Activated naive CD4-positive, alpha-beta T cell treated with anti-CD3 and anti-CD28 coated beads, Interleukin-2, amount 10 ng/mL, durations not matched to agents 7 days and 5 days (primary cell): ENCODE measurements around the gene EGLN2.
A peak's percentile ranks its signal among the peaks of the same experiment; 100 is the strongest.
"Not testable (repeated sequence)": the region's sequence is repeated elsewhere in the genome, so short reads cannot be mapped to it uniquely, and the experiment has no call there.

ENCODE experiments used
- CTCF ChIA-PET: fragments of 350-600 bp; sonication (Branson Sonifier 250); formaldehyde crosslinking; loops from one replicate; lab custom pipeline; 2021; ENCODE audit warnings: antibody characterized with exemption; lab: Charles Lee
- DNase-seq: peaks from one replicate; pipeline ENCODE4 v3.0.0-alpha.2; 2020
- H3K27ac Mint-ChIP-seq: one replicate; pipeline ENCODE4 v1.8.0; 2021; ENCODE audit warnings: mild to moderate bottlenecking, moderate library complexity, mixed read lengths
- H3K27me3 Mint-ChIP-seq: one replicate; pipeline ENCODE4 v1.8.0; 2021; ENCODE audit warnings: mild to moderate bottlenecking, mixed read lengths
- H3K36me3 Mint-ChIP-seq: one replicate; pipeline ENCODE4 v1.8.0; 2021; ENCODE audit warnings: mixed read lengths
- H3K4me1 Mint-ChIP-seq: one replicate; pipeline ENCODE4 v1.8.0; 2021; ENCODE audit warnings: mixed read lengths
- H3K4me3 Mint-ChIP-seq: one replicate; pipeline ENCODE4 v1.8.0; 2021; ENCODE audit warnings: mild to moderate bottlenecking, moderate library complexity, mixed read lengths
- H3K9me3 Mint-ChIP-seq: one replicate; pipeline ENCODE4 v1.8.0; 2021; ENCODE audit warnings: mixed read lengths

EGLN2 gene

GRCh38 chr19:40810649-40811408 lies 11.8 kb downstream of the EGLN2 start:
- H3K4me1 Mint-ChIP-seq: peaks cover 68% of the 10 kb centered on the region
- H3K27ac Mint-ChIP-seq: peak overlapping the region; percentile 76
- peaks cover 37% of the 10 kb centered on the region for H3K36me3 Mint-ChIP-seq
- H3K9me3 Mint-ChIP-seq, CTCF ChIA-PET: not testable (repeated sequence)
- peaks cover 54% of the 10 kb centered on the region for H3K27me3 Mint-ChIP-seq
- H3K4me3 Mint-ChIP-seq: peak overlapping the region; percentile 87
- DNase-seq: peak; percentile 76

GRCh38 chr19:40811478-40812341 lies 12.7 kb downstream of the EGLN2 start:
- H3K27ac Mint-ChIP-seq: peak overlapping the region; percentile 58
- H3K9me3 Mint-ChIP-seq: no peaks in the 10 kb centered on the region
- H3K27me3 Mint-ChIP-seq: peaks cover 61% of the 10 kb centered on the region
- DNase-seq: peak; percentile 50
- CTCF ChIA-PET: no interaction called here
- H3K4me1 Mint-ChIP-seq: peaks cover 59% of the 10 kb centered on the region
- peak overlapping the region; percentile 87 for H3K4me3 Mint-ChIP-seq
- H3K36me3 Mint-ChIP-seq: peaks cover 36% of the 10 kb centered on the region

GRCh38 chr19:40812571-40812970 lies 13.6 kb downstream of the EGLN2 start:
- CTCF ChIA-PET, DNase-seq, H3K9me3 Mint-ChIP-seq: not testable (repeated sequence)
- Mint-ChIP-seq H3K4me3 (peak overlapping the region; percentile 87), H3K36me3 (peaks cover 29% of the 10 kb centered on the region), H3K4me1 (peaks cover 50% of the 10 kb centered on the region), H3K27ac (peak overlapping the region; percentile 37), H3K27me3 (peaks cover 67% of the 10 kb centered on the region)

GRCh38 chr19:40813182-40813581 lies 14.2 kb downstream of the EGLN2 start:
- DNase-seq: no peak
- Mint-ChIP-seq H3K27ac (no peak overlapping the region), H3K4me1 (peaks cover 52% of the 10 kb centered on the region), H3K36me3 (peaks cover 24% of the 10 kb centered on the region), H3K9me3 (no peaks in the 10 kb centered on the region), H3K27me3 (peaks cover 72% of the 10 kb centered on the region), H3K4me3 (no peak overlapping the region)
- CTCF ChIA-PET: no interaction called here

- CTCF ChIA-PET: no interaction called here
- peaks cover 72% of the 10 kb centered on the region for H3K27me3 Mint-ChIP-seq
- H3K4me1 Mint-ChIP-seq: peaks cover 52% of the 10 kb centered on the region
- no peaks in the 10 kb centered on the region for H3K9me3 Mint-ChIP-seq
- H3K27ac Mint-ChIP-seq: no peak overlapping the region
- no peak overlapping the region for H3K4me3 Mint-ChIP-seq
- no peak for DNase-seq
- peaks cover 10% of the 10 kb centered on the region for H3K36me3 Mint-ChIP-seq
Observed at GRCh38 chr19:40815223-40815622, 16.2 kb downstream of the EGLN2 start.

GRCh38 chr19:40818480-40819399 lies 19.7 kb downstream of the EGLN2 start:
- H3K27me3 Mint-ChIP-seq: peaks cover 39% of the 10 kb centered on the region
- not testable (repeated sequence) for H3K9me3 Mint-ChIP-seq, H3K36me3 Mint-ChIP-seq
- peak overlapping the region; percentile 59 for H3K4me3 Mint-ChIP-seq
- H3K4me1 Mint-ChIP-seq: peaks cover 27% of the 10 kb centered on the region
- peak overlapping the region; percentile 75 for H3K27ac Mint-ChIP-seq
- DNase-seq: peak; percentile 78
- CTCF ChIA-PET: interaction anchor here (0.9 to 2.9 kb wide), 12 partner anchors 10 to 326 kb away, joined by 3 to 32 read pairs (median 4); partner anchors contain the start of gene RAB4B

- not testable (repeated sequence) for H3K36me3 Mint-ChIP-seq, H3K4me3 Mint-ChIP-seq, H3K9me3 Mint-ChIP-seq
- peaks cover 29% of the 10 kb centered on the region for H3K27me3 Mint-ChIP-seq
- CTCF ChIA-PET: interaction anchor here (0.7 to 2.9 kb wide), 15 partner anchors 9 to 325 kb away, joined by 3 to 32 read pairs (median 4); partner anchors contain the start of genes ACTMAP and RAB4B
- DNase-seq: peak; percentile 74
- peak overlapping the region; percentile 82 for H3K27ac Mint-ChIP-seq
- peaks cover 27% of the 10 kb centered on the region for H3K4me1 Mint-ChIP-seq
Observed at GRCh38 chr19:40819479-40820234, 20.7 kb downstream of the EGLN2 start.

- CTCF ChIA-PET: interaction anchor here (2.6 kb wide), 1 partner anchor 159 kb away, joined by 6 read pairs; no protein-coding TSS in a partner anchor
- Mint-ChIP-seq H3K4me1 (peaks cover 46% of the 10 kb centered on the region), H3K4me3 (no peak overlapping the region), H3K27me3 (peaks cover 6% of the 10 kb centered on the region), H3K9me3 (peaks cover 7% of the 10 kb centered on the region), H3K36me3 (peaks cover 11% of the 10 kb centered on the region), H3K27ac (no peak overlapping the region)
- no peak for DNase-seq
Observed at GRCh38 chr19:40822161-40822560, 23.2 kb downstream of the EGLN2 start.

GRCh38 chr19:40822704-40823553 lies 23.9 kb downstream of the EGLN2 start:
- H3K36me3 Mint-ChIP-seq: peaks cover 15% of the 10 kb centered on the region
- CTCF ChIA-PET: interaction anchor here (2.6 kb wide), 1 partner anchor 159 kb away, joined by 6 read pairs; no protein-coding TSS in a partner anchor
- H3K27ac Mint-ChIP-seq, H3K27me3 Mint-ChIP-seq, H3K4me3 Mint-ChIP-seq, DNase-seq, H3K9me3 Mint-ChIP-seq: not testable (repeated sequence)
- peaks cover 47% of the 10 kb centered on the region for H3K4me1 Mint-ChIP-seq

- Mint-ChIP-seq H3K4me1 (peaks cover 30% of the 10 kb centered on the region), H3K36me3 (peaks cover 19% of the 10 kb centered on the region)
- H3K4me3 Mint-ChIP-seq, H3K9me3 Mint-ChIP-seq, H3K27ac Mint-ChIP-seq, DNase-seq, H3K27me3 Mint-ChIP-seq: not testable (repeated sequence)
- CTCF ChIA-PET: interaction anchor here (0.6 kb wide), 1 partner anchor 190 kb away, joined by 3 read pairs; no protein-coding TSS in a partner anchor
Observed at GRCh38 chr19:40824916-40825315, 25.9 kb downstream of the EGLN2 start.

GRCh38 chr19:40825460-40826095 lies 26.6 kb downstream of the EGLN2 start:
- peaks cover 29% of the 10 kb centered on the region for H3K4me1 Mint-ChIP-seq
- not testable (repeated sequence) for H3K27me3 Mint-ChIP-seq, H3K4me3 Mint-ChIP-seq, H3K9me3 Mint-ChIP-seq, DNase-seq
- peak overlapping the region; percentile 61 for H3K27ac Mint-ChIP-seq
- peaks cover 19% of the 10 kb centered on the region for H3K36me3 Mint-ChIP-seq
- CTCF ChIA-PET: interaction anchor here (0.6 kb wide), 1 partner anchor 191 kb away, joined by 3 read pairs; no protein-coding TSS in a partner anchor

- H3K4me3 Mint-ChIP-seq, CTCF ChIA-PET, H3K27me3 Mint-ChIP-seq, H3K9me3 Mint-ChIP-seq, DNase-seq: not testable (repeated sequence)
- Mint-ChIP-seq H3K36me3 (peaks cover 19% of the 10 kb centered on the region), H3K4me1 (peaks cover 29% of the 10 kb centered on the region), H3K27ac (peak overlapping the region; percentile 84)
Observed at GRCh38 chr19:40826312-40826698, 27.3 kb downstream of the EGLN2 start.
